ENCODE data around the gene KCNJ18.
"Not testable (repeated sequence)": the region's sequence is repeated elsewhere in the genome, so short reads cannot be mapped to it uniquely, and the experiment has no call there.

The KCNJ18 gene

DNA sequence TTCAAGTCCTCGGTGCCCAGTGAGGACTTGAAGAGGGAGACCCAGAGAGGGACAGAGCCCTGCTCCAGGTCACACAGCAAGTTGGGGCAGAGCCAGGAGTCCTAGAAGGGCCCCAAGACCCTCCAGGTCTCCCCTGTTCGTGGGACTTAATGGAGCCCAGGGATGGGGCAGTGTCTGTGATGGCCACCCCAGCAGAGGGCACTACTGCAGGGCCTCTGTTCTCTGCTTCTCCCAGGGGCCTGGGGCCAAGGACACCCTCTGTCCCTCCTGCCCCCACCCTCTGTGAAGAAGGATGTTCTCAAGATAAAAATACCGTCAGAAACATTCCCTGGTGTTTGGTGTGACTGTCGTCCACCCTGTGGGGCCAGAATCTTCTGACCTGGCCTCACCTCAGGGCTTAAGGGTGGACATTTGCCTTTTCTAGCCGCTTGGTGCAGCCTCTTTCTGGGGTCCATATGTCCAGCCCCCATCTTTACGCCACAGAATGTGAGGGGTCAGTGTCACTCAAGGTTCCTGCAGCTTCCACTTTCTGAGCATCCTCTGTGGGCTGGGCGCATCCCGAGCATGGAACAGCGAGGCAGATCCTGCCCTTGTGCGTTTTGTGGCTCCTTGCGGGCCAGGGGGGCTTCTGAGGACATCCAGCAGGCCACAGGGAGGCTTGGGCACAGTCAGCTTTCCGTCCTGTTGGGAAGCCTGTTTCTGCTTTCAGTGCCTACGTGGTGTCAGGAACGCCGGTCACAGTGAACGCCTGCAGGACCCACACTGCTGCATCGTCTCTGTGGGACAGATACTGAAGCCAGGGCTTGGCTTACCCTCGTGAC, at the start of gene KCNJ18:
TSS of gene KCNJ18 (plus strand) at position 641 of the 821 bp plus-strand sequence. CDS start 10,264 bp downstream, outside the sequence.
- not testable (repeated sequence) for DNase-seq (ENCODE audit: low read depth); H3K4me3 ChIP-seq (ENCODE audit: low read depth, low read length)

DNA sequence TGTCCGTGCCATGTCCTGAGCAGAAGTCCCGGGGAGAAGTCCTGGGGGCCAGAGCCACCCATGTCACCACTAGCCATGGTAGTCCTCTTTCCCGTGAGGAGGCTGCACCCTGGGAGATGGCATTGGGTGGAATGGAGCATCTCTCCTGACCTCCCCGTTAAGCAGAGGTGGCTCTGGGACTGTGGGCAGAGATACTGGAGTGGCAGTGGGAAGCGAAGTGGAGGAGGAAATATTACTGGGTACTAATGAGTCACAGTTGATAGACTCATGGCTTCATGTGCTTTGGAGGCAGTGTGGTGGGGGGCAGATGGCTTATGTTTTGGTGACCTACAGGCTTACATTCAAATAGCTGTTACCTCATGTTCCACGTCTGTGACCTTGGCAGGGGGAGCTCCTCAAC, 44.2 kb upstream of the KCNJ18 start:
- not testable (repeated sequence) for DNase-seq (ENCODE audit: low read depth); H3K4me3 ChIP-seq (ENCODE audit: low read depth, low read length)

DNA sequence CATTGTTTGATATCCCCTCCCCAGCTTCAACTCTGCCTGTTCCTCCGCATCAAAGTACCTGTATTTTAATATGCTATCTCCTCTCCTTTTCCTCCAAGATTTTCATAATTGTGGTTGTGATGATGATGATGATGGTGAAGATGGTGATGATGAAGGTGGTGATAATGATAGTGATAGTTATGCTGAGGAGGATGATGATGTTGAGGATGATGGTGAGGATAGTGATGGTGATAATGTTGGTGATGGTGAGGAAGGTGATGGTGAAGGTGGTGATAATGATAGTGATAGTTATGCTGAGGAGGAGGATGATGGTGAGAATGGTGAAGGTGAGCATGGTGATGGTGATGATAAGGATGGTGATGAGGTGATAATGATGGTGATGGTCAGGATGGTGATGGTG, 42.3 kb upstream of the KCNJ18 start:
- DNase-seq (ENCODE audit: low read depth); H3K4me3 ChIP-seq (ENCODE audit: low read depth, low read length): not testable (repeated sequence)

DNA sequence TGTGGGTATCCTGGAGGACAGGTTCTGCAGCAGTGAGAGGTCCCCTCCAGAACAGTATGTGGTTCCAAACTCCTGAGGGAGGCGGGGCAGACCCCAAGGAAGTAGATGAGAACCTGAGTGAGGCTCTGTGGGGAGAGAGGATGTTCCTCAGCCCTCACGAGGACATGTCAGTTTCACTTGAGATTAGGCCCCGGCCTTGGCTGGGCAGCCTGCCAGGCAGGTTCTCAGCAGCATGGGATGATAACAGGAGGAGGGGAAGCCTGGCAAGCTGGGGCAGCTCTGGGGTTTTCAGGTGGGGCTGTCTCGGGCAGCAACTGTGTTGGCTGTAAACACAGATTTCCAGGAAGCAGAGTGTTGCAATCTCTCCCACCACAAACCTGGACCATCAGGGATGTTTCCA, 40.3 kb upstream of the KCNJ18 start:
- not testable (repeated sequence) for DNase-seq (ENCODE audit: low read depth); H3K4me3 ChIP-seq (ENCODE audit: low read depth, low read length)

DNA sequence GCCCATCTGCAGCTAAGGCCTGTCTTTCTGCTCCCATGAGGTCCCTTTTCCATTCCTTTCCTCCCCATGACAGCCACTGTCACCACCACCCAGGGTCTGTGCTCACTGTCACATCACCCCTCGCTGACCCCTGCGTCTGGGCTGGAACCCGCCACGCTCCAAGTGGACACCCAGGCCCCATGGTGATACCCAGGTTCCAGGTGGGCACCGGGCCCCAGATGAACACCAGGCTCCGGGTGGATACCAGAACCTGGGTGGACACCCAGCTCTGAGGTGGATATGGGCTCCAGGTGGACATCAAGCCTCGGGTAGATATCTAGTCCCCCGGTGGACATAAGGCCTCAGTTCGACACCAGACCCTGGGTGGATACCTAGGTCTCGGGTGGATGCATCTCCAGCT, 39.1 kb upstream of the KCNJ18 start:
- DNase-seq (ENCODE audit: low read depth); H3K4me3 ChIP-seq (ENCODE audit: low read depth, low read length): not testable (repeated sequence)

DNA sequence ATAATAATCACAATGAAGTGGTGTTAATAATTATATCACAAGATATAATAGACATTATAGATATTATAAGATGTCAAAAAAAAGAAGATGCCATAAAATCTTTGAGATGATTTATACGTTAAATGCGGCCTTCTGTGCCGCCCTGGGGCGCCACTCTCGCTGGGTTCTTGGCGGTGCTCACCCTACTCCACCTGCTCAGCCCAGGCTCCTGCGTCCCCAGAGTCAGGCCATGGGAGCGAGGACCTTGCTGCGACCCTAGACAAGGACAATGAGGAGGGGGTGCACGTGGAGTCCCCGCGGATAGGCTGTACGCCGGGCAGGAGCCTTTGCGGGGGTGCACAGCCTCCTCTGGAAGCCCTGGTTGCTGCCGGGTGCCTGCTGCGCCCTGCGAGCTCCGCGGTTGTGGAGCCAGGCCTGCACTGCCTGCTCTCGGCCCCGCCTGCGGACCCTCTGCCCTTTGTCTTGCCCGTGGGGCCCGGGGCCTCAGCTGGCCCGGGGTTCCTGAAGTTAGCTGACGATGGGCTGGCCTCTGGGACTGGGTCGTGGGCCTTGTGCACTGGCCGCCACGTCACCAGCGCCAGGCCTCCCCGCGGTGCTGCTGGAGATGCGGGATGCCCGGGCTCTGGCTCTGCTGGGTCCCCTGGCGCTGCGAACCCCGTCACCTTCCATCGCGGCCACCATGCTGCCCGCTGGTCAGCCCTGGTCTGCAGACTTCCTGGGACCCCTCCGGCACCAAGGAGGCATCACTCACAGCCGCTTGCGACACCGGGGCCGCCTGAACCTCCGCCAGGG, 35.6 kb upstream of the KCNJ18 start:
- not testable (repeated sequence) for H3K4me3 ChIP-seq (ENCODE audit: low read depth, low read length); DNase-seq (ENCODE audit: low read depth)

DNA sequence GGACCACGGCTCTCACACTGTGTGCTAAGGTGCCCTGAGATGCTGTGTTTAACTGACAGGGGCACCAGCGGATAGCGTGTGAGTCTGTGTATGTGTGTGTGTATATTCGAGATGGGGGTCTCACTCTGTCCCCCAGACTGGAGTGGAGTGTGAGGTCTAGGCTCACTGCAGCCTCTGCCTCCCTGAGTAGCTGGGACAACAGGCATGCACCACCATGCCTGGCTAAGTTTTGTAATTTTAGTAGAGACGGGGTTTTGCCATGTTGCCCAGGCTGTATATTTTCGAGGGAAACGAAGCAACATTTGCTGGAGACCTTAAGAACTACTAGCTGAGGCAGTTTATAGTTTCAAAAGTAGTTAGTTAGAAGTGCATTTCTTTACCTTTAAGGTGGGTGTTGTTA, 32.7 kb upstream of the KCNJ18 start:
- H3K4me3 ChIP-seq (ENCODE audit: low read depth, low read length); DNase-seq (ENCODE audit: low read depth): not testable (repeated sequence)

DNA sequence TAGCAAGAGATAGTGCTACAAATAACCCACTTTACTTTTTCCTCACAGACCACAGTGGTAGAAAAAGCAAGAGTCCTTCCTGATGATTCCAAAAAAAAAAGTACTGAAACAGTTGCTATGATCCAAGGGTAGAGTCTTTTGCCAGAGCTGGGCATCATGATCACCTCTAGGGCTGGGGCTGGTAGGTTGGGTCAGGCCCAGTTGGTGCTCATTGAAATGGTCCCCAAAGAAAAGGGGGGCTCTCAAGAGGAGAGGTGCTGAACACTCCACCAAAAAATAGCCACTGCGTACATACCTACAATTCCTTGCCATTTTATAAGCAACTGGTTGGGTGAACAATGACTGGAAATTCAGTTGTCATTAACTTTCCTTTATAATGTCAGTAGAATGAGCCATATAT, 30.9 kb upstream of the KCNJ18 start:
- H3K4me3 ChIP-seq (ENCODE audit: low read depth, low read length); DNase-seq (ENCODE audit: low read depth): not testable (repeated sequence)

DNA sequence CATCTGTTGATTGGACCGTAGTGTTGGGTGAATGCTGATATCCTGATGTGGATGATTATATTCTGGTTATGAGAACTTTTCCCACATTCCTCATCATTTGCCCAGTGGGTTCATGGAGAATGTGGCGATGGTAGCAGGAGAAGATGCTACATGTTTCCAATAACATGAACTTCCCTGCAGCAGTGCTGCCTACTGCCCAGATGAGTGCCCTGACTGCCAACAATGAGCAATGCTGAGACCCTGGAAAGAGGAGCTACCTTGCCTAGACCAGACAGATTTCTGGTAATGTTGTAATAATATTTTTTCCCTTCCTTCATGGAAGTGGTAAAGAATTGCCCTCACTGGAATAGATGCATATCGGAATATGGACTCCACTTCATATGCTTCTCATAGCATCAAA, 29.2 kb upstream of the KCNJ18 start:
- H3K4me3 ChIP-seq (ENCODE audit: low read depth, low read length); DNase-seq (ENCODE audit: low read depth): not testable (repeated sequence)

DNA sequence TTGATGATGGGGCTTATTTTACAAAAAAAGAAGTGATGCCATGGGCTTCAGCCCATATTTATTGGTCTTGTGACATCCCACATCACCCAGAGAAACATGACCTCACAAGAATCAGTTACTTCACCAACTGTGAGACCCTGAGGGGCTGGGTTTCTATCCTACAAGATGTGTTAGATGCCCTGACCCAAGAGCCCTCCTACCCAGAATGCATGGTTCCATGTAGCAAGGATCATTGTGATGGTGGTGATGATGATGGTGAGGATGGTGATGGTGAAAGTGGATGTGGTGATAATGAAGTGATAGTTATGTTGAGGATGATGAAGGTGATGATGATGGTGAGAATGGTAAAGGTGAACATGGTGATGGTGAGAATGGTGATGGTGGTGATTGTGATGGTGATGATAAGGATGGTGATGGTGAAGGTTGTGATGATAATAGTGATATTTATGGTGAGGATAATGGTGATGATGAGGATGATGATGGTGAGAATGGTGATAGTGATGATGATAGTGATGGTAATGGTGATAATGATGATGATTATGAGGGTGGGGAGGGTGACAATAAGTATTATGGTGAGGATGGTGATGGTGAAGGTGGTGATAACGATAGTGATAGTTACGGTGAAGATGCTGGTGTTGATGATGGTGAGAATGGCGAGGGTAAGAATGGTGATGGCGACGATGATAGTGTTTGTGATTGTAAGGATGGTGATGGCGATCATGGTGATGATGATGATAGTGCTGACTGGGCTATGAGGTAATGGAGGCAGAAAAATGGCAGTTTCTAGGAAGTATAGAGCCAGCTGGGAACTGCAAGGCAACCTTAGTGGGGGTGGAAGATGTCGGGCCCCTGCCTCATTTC, 28.5 kb upstream of the KCNJ18 start:
- H3K4me3 ChIP-seq (ENCODE audit: low read depth, low read length); DNase-seq (ENCODE audit: low read depth): not testable (repeated sequence)

DNA sequence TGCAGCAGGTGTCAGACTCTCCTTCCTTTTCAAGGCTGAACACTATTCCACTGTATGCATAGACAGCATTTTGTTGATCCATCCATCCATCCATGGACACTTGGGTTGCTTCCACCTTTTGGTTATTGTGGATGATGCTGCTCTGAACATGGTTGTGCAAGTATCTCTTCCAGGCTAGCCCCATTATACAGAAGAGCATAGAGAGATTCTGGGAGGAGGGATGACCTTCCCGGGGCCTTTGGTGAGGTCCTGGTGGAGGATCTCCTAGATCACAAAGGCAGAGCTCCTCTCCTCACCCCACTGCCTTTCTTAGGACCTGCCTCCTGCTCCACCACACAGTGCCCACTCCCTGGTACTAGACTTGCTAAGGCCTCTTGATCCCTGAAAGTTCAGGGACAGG, 27.2 kb upstream of the KCNJ18 start:
- not testable (repeated sequence) for H3K4me3 ChIP-seq (ENCODE audit: low read depth, low read length); DNase-seq (ENCODE audit: low read depth)

DNA sequence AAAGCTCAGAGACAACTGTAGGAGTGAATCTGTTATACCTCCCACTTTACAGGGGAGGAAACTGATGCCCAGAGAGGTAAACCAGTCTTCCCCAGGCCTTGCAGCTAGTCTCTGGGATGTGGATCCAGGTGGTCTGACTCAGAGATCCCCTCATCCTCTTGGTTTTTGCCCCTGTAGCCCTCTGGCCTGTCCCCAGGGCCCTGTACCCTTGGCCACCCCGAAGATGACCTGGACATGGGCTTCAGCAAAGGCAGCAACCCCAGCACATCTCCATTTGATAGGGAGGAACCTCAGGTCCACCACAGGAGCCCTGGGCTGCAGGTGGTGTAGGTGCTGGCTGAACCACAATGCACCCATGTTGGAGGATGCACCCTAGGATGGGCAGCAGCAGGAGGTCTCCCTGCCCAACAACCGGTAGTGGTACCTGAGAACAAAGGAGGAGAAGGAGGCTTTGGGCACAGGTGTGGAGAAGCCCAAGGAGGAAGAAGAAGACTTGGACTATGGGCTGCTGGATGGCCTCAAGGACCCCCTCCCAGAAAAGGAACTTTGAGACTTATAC, 26.3 kb upstream of the KCNJ18 start:
- H3K4me3 ChIP-seq (ENCODE audit: low read depth, low read length); DNase-seq (ENCODE audit: low read depth): not testable (repeated sequence)

DNA sequence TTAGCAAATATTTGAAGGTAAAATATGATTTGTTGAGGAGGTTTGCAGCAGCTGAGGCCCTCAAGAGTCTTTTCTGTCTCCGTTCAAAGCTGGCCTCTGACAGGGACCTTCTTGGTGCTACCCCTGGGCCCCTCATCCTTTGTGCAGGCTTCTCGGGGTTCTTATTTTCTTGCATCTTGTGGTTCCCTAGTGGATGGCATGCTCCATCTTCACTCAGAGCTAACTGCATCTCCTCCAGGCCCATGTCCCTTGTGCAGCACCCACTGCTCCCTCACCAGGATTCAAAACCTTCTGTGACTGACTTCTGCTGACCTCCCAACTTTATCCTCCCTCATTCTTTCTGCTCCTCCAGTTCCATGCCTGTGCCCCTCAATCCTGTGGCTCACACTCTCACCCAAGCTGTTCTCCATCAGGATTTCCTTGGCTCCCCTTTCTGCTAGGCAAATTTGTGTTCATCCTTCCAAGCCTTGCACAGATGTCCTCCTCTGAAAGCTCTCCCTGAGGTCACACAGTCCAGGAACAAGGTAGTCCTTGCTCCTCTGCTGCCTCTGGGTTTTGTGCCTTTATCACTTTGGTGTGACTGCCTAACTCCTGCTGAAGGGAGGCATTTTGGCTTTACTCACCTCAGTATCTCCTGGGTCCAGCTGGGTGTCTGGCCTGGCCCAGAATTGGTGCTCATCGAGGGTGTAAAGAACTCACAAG, 25.5 kb upstream of the KCNJ18 start:
- not testable (repeated sequence) for DNase-seq (ENCODE audit: low read depth); H3K4me3 ChIP-seq (ENCODE audit: low read depth, low read length)

DNA sequence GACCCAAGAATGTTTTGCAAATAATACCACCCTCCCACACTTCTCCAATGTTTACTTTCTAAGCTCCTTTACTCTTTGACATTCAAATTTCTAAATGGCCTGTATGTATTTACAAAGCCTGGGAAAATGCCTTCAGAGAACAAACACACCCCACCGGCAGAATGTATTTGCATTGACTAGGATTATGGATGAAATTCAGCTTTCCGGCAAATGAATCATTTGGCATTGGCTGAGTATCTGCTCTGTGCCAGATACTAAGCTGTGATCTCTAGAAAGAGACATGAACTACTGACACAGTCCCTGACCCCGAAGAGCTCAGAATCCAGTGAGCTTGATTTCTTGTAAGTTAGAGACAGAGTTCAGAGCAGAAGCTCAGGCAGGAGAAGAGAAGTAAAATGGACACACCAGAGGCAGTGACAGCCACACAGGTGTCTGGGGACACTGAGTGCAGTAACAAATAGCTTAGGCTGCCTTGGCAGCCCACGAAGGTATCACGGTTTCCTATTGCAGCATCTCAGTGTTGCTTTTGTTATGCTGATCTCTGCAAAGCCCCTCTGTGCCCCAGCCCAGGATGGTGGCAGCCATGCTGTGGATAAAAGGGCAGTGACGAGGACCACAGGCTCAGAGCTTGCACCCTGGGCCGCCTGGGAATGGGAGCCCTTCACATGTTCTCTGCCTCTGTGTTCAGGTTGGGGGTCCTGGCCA, 24.8 kb upstream of the KCNJ18 start:
- DNase-seq (ENCODE audit: low read depth); H3K4me3 ChIP-seq (ENCODE audit: low read depth, low read length): not testable (repeated sequence)

DNA sequence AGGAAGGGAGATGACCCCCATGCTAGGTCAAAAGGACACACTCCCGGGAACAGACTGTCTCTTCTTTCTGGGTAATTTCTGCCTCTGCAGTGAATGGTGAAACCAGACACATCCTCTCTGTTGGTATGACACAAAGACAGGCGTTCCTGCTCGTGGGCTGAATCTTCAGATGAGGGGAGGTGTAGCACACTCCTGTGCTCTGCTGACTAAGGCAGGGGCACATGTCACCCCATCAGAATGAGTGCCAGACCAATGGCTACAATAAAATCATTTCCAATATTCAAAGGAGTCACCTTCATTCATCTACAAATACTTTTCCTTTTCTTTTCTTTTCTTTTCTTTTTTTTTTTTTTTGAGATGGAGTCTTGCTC, 24.2 kb upstream of the KCNJ18 start:
- H3K4me3 ChIP-seq (ENCODE audit: low read depth, low read length); DNase-seq (ENCODE audit: low read depth): not testable (repeated sequence)

DNA sequence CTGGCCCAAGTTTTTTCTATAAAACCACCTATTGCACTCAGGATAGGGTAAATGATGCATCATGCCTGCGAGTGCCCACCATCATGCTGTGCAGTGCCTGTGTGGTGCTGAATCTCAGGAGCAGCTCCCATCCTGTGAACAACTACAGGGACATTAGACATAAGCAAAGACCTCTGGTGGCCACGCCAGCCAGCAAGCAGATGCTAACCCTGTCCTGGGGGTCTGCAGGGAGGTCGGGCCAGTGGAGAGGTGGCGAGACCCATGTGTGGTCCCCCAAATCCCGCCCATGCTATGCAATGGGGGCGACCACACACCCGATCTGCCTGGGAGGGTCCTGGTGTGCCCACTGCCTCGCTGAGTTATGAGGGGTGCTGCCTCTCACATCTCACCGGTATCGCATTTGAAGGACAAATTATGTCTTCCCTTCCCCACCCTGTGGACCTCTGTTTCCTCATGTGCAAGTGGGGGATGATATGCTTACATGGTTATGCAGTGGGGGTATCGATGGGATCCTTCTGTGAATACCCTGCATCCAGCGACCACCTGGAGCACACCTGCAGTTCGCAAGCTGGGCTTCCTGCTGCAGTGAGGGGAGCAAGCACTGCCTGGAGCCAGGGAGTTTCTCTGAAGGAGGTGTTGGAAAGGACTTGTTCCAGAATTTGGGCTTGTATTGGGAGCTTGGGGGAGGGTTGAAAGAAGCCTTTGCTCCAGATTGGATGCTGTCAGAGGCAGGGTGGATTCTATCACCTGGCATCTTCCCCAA, 23.4 kb upstream of the KCNJ18 start:
- not testable (repeated sequence) for H3K4me3 ChIP-seq (ENCODE audit: low read depth, low read length); DNase-seq (ENCODE audit: low read depth)

DNA sequence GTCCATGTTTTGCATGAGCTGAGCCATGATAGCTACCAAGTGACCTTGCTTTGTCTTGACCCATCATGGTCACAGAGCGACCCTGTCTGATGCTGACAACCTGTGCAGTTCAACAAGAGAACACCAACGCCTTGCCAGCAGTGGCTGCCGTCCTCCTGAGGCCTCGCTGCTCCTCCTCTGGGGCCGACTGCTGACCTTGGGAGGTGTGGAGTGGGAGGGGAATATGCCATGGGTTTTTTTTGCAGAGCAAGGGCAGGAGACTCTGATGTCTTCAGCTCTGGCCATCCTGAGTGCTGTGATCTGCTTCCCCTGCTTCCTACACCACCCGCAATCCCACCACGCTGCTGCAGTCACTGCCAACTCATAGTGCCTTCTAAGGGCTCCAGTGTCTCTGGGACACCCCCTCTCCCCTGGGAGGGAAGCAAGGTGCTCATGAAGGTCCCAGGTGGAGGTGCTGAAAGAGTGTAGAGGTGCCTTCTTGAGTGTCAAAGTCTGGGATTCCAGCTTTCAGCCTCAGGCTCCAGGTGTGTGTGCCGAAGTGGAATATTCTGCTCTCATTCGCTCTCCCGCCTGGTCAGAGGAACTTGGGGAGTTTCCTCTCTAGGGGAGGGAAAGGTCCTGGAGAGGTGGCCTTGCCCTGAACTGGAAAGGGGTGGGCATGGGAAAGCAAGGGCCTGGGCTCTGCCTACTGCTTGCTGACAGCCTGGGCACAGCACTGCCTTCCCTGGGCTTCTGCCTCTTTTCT, 22.5 kb upstream of the KCNJ18 start:
- DNase-seq (ENCODE audit: low read depth); H3K4me3 ChIP-seq (ENCODE audit: low read depth, low read length): not testable (repeated sequence)

Measured in skeletal muscle cell (primary cell).